ENCODE measurements around the gene MB. TPM values are rescaled to one million over a fixed set of nuclear protein-coding genes. Genes with fewer than 3 reads are reported as not detected.
A peak's percentile ranks its signal among the peaks of the same experiment; 100 is the strongest.

The MB gene
- total RNA-seq, 1 experiment from 2014 or later: 1.5 TPM

GRCh38 chr22:35587447-35587870 lies 29.7 kb downstream of the MB start:
- no peaks in the 10 kb centered on the region for H3K27me3 ChIP-seq (ENCODE audit: insufficient read depth, low read length)
- DNase-seq (ENCODE audit: low read depth, low spot score) (no peak), ATAC-seq (no peak)
- no peaks in the 10 kb centered on the region for H3K79me2 ChIP-seq (ENCODE audit: insufficient read depth, low read length)
- no peaks in the 10 kb centered on the region for H3K9me2 ChIP-seq (ENCODE audit: insufficient read depth)
- no peak for TF ChIP-seq FOSL1 (IDR thresholded peaks at IDR 0.05; ENCODE audit: low read depth)
- TF ChIP-seq ELF1 (IDR thresholded peaks at IDR 0.05; ENCODE audit: borderline replicate concordance, low read depth): no peak
- TF ChIP-seq YY1 (IDR thresholded peaks at IDR 0.05; ENCODE audit: extremely low read depth, insufficient replicate concordance, low read depth, low read length): no peak
- no peak for TF ChIP-seq TCF7L2 (IDR thresholded peaks at IDR 0.05; ENCODE audit: borderline replicate concordance, extremely low read depth, insufficient read depth, insufficient read length)
- TF ChIP-seq POLR2A (IDR thresholded peaks at IDR 0.05; ENCODE audit: borderline replicate concordance, extremely low read depth, insufficient read depth, insufficient read length): no peak
- peaks cover 33 to 59% of the 10 kb centered on the region in 2 experiments for H3K4me1 ChIP-seq (ENCODE audit: control insufficient read depth in 1 of 2, insufficient read depth in 2 of 2, low read length in 2 of 2)
- ChIA-PET POLR2A (interaction anchor here (0.6 kb wide), 1 partner anchor 40 kb away, joined by 4 read pairs; no protein-coding TSS in a partner anchor), CTCF (no interaction called here), RAD21 (ENCODE audit: low non-redundant PET in 1 of 2, low total read pairs in 2 of 2, uncharacterized antibody in 2 of 2, unreplicated experiment in 2 of 2) (interaction anchor here in 1 of 2 experiments (0.6 kb wide), 1 partner anchor 558 kb away, joined by 8 read pairs; no protein-coding TSS in a partner anchor)
- BruUV-seq (replicated peaks): no TSS peak
- intact Hi-C loops (cut with micrococcal nuclease): no loop called here
- H2AFZ ChIP-seq (ENCODE audit: low read depth, low read length, poor library complexity, severe bottlenecking): no peak overlapping the region
- H3K27ac ChIP-seq (ENCODE audit: low read depth, low read length): no peak overlapping the region
- H4K20me1 ChIP-seq (ENCODE audit: insufficient read depth): no peaks in the 10 kb centered on the region
- no peak overlapping the region for H3K9ac ChIP-seq (ENCODE audit: low read length)
- H3K36me3 ChIP-seq (ENCODE audit: control insufficient read depth in 1 of 2, insufficient read depth in 2 of 2, low read length in 2 of 2): no peaks in the 10 kb centered on the region
- no peak overlapping the region for H3K4me3 ChIP-seq (replicated peaks in 1 of 2; ENCODE audit: low read depth in 1 of 2, low read length in 2 of 2)
- H3K4me2 ChIP-seq (ENCODE audit: low read length): peak overlapping the region; percentile 19; the same call in 1 of the 2 replicates
- H3K9me3 ChIP-seq (ENCODE audit: control insufficient read depth in 1 of 2, insufficient read depth in 1 of 2, low read depth in 1 of 2, low read length in 2 of 2): no peaks in the 10 kb centered on the region

GRCh38 chr22:35586771-35587170 lies 30.4 kb downstream of the MB start:
- no peaks in the 10 kb centered on the region for H3K36me3 ChIP-seq (ENCODE audit: control insufficient read depth in 1 of 2, insufficient read depth in 2 of 2, low read length in 2 of 2)
- no peak overlapping the region for H3K4me2 ChIP-seq (ENCODE audit: low read length)
- no peak for ATAC-seq
- intact Hi-C loops (cut with micrococcal nuclease): no loop called here
- H3K4me1 ChIP-seq (ENCODE audit: control insufficient read depth in 1 of 2, insufficient read depth in 2 of 2, low read length in 2 of 2): peaks cover 33 to 60% of the 10 kb centered on the region in 2 experiments
- H4K20me1 ChIP-seq (ENCODE audit: insufficient read depth): no peaks in the 10 kb centered on the region
- no TSS peak for BruUV-seq (replicated peaks)
- H3K27ac ChIP-seq (ENCODE audit: low read depth, low read length): no peak overlapping the region
- no peaks in the 10 kb centered on the region for H3K27me3 ChIP-seq (ENCODE audit: insufficient read depth, low read length)
- no peak overlapping the region for H3K4me3 ChIP-seq (replicated peaks in 1 of 2; ENCODE audit: low read depth in 1 of 2, low read length in 2 of 2)
- H2AFZ ChIP-seq (ENCODE audit: low read depth, low read length, poor library complexity, severe bottlenecking): no peak overlapping the region
- no peaks in the 10 kb centered on the region for H3K9me3 ChIP-seq (ENCODE audit: control insufficient read depth in 1 of 2, insufficient read depth in 1 of 2, low read depth in 1 of 2, low read length in 2 of 2)
- no peaks in the 10 kb centered on the region for H3K9me2 ChIP-seq (ENCODE audit: insufficient read depth)
- ChIA-PET POLR2A (no interaction called here), CTCF (no interaction called here), RAD21 (ENCODE audit: low non-redundant PET in 1 of 2, low total read pairs in 2 of 2, uncharacterized antibody in 2 of 2, unreplicated experiment in 2 of 2) (interaction anchor here in 1 of 2 experiments (0.6 kb wide), 1 partner anchor 558 kb away, joined by 8 read pairs; no protein-coding TSS in a partner anchor)
- DNase-seq (ENCODE audit: low read depth, low spot score): no peak
- TF ChIP-seq TCF7L2 (IDR thresholded peaks at IDR 0.05; ENCODE audit: borderline replicate concordance, extremely low read depth, insufficient read depth, insufficient read length) (no peak), ZNF274 (IDR thresholded peaks at IDR 0.05; ENCODE audit: low read depth, low read length) (no peak), ZFX (IDR thresholded peaks at IDR 0.05) (no peak), CEBPB (IDR thresholded peaks at IDR 0.05; ENCODE audit: low read depth) (no peak), EZH2phosphoT487 (IDR thresholded peaks at IDR 0.05; ENCODE audit: borderline replicate concordance) (no peak), EZH2 (IDR thresholded peaks at IDR 0.05) (no peak), ATF3 (IDR thresholded peaks at IDR 0.05) (no peak), SIN3A (IDR thresholded peaks at IDR 0.05; ENCODE audit: low read depth) (no peak), POLR2A (IDR thresholded peaks at IDR 0.05; ENCODE audit: borderline replicate concordance, extremely low read depth, insufficient read depth, insufficient read length) (no peak), MAX (IDR thresholded peaks at IDR 0.05) (no peak), FOSL1 (IDR thresholded peaks at IDR 0.05; ENCODE audit: low read depth) (no peak), POLR2AphosphoS5 (IDR thresholded peaks at IDR 0.05; ENCODE audit: low read depth, low read length) (no peak), YY1 (IDR thresholded peaks at IDR 0.05; ENCODE audit: extremely low read depth, insufficient replicate concordance, low read depth, low read length) (no peak), SRF (IDR thresholded peaks at IDR 0.05; ENCODE audit: low read depth) (no peak), ELF1 (IDR thresholded peaks at IDR 0.05; ENCODE audit: borderline replicate concordance, low read depth) (no peak), JUND (IDR thresholded peaks at IDR 0.05) (no peak), ZBTB33 (IDR thresholded peaks at IDR 0.05; ENCODE audit: extremely low read depth, insufficient replicate concordance, low read length) (no peak)
- H3K9ac ChIP-seq (ENCODE audit: low read length): no peak overlapping the region
- no peaks in the 10 kb centered on the region for H3K79me2 ChIP-seq (ENCODE audit: insufficient read depth, low read length)
